ENCODE results near the gene POLA2. TPM values are rescaled to one million over a fixed set of nuclear protein-coding genes. Genes with fewer than 3 reads are reported as not detected.

The POLA2 gene
- polyA plus RNA-seq, 1 experiment: 11.8 TPM

DNA sequence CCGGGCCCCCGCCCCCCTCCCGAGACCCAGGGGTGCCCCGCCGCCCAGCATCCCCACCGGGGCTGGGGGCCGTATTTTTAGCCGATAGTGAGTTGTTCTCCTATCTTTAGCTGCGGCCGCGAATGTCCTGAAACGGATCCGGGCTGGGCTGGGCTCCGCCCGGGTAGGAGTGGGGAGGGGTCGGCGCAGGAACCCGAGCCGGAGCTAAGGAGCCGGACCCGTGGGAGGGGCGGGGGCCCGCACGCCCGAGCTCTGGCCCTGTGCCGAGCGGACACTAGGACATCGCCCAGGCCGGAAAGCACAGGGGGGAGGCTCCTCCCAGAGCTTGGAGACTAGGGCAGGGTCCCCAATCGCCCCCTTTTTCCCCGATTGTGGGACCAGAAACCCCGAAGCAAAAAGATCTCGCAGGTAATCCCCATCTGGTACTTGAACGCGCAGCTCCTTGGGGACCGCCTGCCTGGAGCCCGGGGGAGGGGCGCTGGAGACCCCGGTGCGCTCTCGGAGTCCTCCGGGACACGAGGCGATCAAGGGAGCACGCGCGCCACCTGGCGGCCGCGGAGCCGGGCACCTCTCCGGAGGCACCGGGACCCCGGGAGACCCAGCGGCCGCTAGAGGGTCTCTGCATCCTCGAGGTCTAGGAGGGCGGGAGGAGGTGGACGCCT lies 53.6 kb downstream of the POLA2 start:
- peak overlapping the region; percentile 94 for H3K4me3 ChIP-seq (ENCODE audit: low read depth, low read length)
- no peaks in the 10 kb centered on the region for H3K27me3 ChIP-seq (ENCODE audit: control insufficient read depth, insufficient read depth, low read length)
- no peak for DNase-seq (ENCODE audit: low read depth)
- ChIA-PET CTCF (interaction anchor here (0.5 to 6.5 kb wide), 21 partner anchors 10 to 353 kb away, joined by 3 to 273 read pairs (median 5); partner anchors contain the start of genes CAPN1, DPF2 and POLA2), POLR2A (interaction anchor here (0.6 to 2.9 kb wide), 4 partner anchors 13 to 172 kb away, joined by 3 to 24 read pairs (median 3); no protein-coding TSS in a partner anchor)
- H3K36me3 ChIP-seq (ENCODE audit: control insufficient read depth, insufficient read depth, low read length): peaks cover under 1% of the 10 kb centered on the region; the same call in 1 of the 2 replicates
- TF ChIP-seq, protein P1, sequence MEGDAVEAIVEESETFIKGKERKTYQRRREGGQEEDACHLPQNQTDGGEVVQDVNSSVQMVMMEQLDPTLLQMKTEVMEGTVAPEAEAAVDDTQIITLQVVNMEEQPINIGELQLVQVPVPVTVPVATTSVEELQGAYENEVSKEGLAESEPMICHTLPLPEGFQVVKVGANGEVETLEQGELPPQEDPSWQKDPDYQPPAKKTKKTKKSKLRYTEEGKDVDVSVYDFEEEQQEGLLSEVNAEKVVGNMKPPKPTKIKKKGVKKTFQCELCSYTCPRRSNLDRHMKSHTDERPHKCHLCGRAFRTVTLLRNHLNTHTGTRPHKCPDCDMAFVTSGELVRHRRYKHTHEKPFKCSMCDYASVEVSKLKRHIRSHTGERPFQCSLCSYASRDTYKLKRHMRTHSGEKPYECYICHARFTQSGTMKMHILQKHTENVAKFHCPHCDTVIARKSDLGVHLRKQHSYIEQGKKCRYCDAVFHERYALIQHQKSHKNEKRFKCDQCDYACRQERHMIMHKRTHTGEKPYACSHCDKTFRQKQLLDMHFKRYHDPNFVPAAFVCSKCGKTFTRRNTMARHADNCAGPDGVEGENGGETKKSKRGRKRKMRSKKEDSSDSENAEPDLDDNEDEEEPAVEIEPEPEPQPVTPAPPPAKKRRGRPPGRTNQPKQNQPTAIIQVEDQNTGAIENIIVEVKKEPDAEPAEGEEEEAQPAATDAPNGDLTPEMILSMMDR (IDR thresholded peaks at IDR 0.05; ENCODE audit: insufficient read depth, low read depth, low read length): peak; percentile 93

DNA sequence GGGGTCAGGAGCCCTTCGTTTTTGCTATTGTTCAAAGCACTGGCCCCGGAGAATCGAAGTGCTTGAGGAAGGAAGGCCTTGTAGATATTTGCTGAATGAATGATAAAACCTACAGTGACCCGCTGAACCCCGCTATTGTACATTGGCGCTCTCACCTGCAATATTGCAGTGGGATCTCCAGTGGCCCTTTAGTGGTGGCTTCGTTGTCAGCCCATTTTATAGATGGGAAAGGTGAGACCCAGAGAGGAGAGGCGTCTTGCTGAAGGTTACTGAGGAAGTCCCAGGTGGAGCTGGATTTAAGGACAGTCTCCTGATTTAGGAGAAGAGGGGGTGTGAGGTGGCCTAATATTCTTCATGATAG lies 54.1 kb downstream of the POLA2 start:
- Histone ChIP-seq H3K36me3 (ENCODE audit: control insufficient read depth, insufficient read depth, low read length) (peaks cover 5% of the 10 kb centered on the region), H3K27me3 (ENCODE audit: control insufficient read depth, insufficient read depth, low read length) (no peaks in the 10 kb centered on the region), H3K4me3 (ENCODE audit: low read depth, low read length) (peak overlapping the region; percentile 94)
- no peak for DNase-seq (ENCODE audit: low read depth)
- ChIA-PET CTCF (interaction anchor here (0.6 to 6.5 kb wide), 18 partner anchors 9 to 241 kb away, joined by 3 to 273 read pairs (median 6); partner anchors contain the start of genes CAPN1, DPF2 and POLA2), POLR2A (interaction anchor here (1.1 to 2.9 kb wide), 3 partner anchors 14 to 41 kb away, joined by 3 to 40 read pairs (median 24); no protein-coding TSS in a partner anchor)
- TF ChIP-seq, protein P1 (IDR thresholded peaks at IDR 0.05; ENCODE audit: insufficient read depth, low read depth, low read length): no peak

DNA sequence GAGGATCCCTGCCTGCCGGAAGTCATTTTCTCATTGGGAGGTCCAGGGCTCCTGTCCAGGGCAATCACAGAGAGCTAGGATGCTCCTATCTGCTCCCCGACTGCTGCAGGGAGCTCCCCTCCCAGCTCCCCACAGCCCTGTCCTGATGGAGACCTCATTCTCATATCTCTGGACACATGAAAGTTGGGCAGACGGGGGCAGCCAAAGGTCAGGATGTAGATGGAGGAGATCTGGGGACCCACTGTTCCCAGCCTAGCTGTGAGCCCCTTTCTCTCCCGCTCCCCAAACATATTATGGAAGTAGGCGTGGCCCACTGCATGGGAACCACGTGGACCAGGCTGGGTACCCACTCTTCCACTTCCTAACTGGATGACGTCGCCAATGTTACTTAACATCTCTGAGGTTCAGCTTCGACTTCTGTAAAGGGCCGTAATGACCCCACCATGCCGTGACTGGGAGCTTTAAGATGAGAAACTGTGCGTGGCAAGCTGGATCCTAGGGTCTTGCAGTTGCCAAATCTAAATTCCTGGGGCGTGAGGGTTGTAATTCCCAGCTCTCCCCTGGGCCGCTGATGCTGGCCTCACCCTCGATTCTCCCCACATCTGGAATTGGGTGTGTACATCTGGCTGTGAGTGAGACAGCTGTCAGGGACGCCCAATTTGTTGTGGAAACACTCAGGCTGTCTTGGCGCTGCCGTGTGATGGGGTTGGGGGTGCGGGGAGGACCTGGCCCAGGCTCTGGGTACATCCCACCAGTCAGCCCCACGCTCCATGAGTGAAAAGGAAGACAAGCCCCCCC lies 54.7 kb downstream of the POLA2 start:
- TF ChIP-seq, protein P1 (IDR thresholded peaks at IDR 0.05; ENCODE audit: insufficient read depth, low read depth, low read length): no peak
- ChIA-PET CTCF (interaction anchor here (0.6 to 6.5 kb wide), 18 partner anchors 9 to 240 kb away, joined by 3 to 273 read pairs (median 6); partner anchors contain the start of genes CAPN1, DPF2 and POLA2), POLR2A (interaction anchor here (0.5 to 2.9 kb wide), 5 partner anchors 14 to 65 kb away, joined by 3 to 40 read pairs (median 8); no protein-coding TSS in a partner anchor)
- Histone ChIP-seq H3K4me3 (ENCODE audit: low read depth, low read length) (peak overlapping the region; percentile 94), H3K27me3 (ENCODE audit: control insufficient read depth, insufficient read depth, low read length) (no peaks in the 10 kb centered on the region), H3K36me3 (ENCODE audit: control insufficient read depth, insufficient read depth, low read length) (peaks cover 11% of the 10 kb centered on the region)
- DNase-seq (ENCODE audit: low read depth): peak; percentile 98

DNA sequence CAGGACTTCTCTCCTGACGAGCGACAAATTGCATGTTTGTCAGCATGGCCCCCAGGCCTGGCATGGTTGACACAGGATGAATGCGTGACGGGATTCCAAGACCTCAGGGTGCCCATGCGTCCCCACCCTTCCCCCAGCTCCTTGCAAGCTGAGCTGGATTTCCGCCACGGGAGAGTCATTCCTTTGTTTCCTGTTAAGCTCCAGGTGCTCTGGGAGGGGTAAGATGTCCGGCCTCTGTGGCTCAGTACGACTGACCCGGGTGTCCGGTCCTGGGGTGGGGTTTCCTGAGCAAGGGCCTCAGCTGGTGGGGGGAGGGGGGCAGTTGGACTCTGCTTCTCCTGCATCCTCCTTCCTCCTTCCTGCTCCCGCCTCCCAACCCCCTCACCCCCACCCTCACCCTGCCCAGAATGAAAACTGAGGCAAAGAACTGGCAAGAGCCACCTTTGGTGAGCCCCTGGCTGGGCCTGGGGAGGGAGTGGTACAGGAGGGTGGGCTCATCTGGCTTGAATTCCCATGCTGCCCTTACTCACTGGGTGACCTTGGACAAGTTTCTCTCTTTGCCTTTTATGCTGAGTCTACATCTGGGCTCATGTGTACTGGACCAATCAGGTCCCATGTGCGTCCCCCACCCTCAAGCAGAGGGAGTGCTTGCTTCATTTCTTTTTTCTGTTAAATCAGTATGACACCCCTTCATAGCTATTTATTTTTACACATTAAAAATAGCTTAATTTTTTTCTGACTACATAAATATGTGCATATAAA lies 55.4 kb downstream of the POLA2 start:
- Histone ChIP-seq H3K27me3 (ENCODE audit: control insufficient read depth, insufficient read depth, low read length) (no peaks in the 10 kb centered on the region), H3K36me3 (ENCODE audit: control insufficient read depth, insufficient read depth, low read length) (peaks cover 19% of the 10 kb centered on the region), H3K4me3 (ENCODE audit: low read depth, low read length) (peak overlapping the region; percentile 94)
- ChIA-PET CTCF (interaction anchor here (1.0 to 6.5 kb wide), 13 partner anchors 8 to 103 kb away, joined by 3 to 273 read pairs (median 7); partner anchors contain the start of genes DPF2 and POLA2), POLR2A (interaction anchor here (0.5 to 2.9 kb wide), 7 partner anchors 16 to 64 kb away, joined by 4 to 40 read pairs (median 8); no protein-coding TSS in a partner anchor)
- DNase-seq (ENCODE audit: low read depth): no peak
- TF ChIP-seq, protein P1 (IDR thresholded peaks at IDR 0.05; ENCODE audit: insufficient read depth, low read depth, low read length): no peak
